Fibroblast of villous mesenchyme (primary cell): Measurements from ENCODE around the gene ZNF512. TPM values are rescaled to one million over a fixed set of nuclear protein-coding genes. Genes with fewer than 3 reads are reported as not detected.

Experiments used
- DNase-seq: peaks from one replicate; pipeline ENCODE4 v3.0.0-alpha.2; 2010; ENCODE audit warnings: low read depth
- H3K4me3 ChIP-seq: 2 replicates; pipeline ENCODE4 v1.5.1; 2011; ENCODE audit warnings: low read depth, mild to moderate bottlenecking, low read length
- CTCF ChIP-seq: IDR thresholded peaks from 2 replicates; pipeline ENCODE4 v1.5.1; 2012; ENCODE audit warnings: low read depth, mild to moderate bottlenecking, low read length; ENCODE audit not compliant: insufficient read depth
- total RNA-seq: library from RNA; depleted of rRNA; stranded (reverse); fragments of >200 nt; gene quantifications from 2 replicates; pipeline ENCODE4 v1.2.3, GENCODE V29; 2012

Gene ZNF512
- total RNA-seq, 1 donor = 33.2 TPM

GRCh38 chr2:27638709-27639108, 55.9 kb downstream of the ZNF512 start:
- H3K4me3 ChIP-seq = no peak overlapping the region
- DNase-seq = no peak
- TF ChIP-seq CTCF = no peak

GRCh38 chr2:27640722-27641245, 57.9 kb downstream of the ZNF512 start:
- no peak overlapping the region for H3K4me3 ChIP-seq
- no peak for DNase-seq
- no peak for TF ChIP-seq CTCF

GRCh38 chr2:27645197-27645596, 62.4 kb downstream of the ZNF512 start:
- H3K4me3 ChIP-seq = no peak overlapping the region
- TF ChIP-seq CTCF = no peak
- DNase-seq = no peak

GRCh38 chr2:27647289-27647688, 64.4 kb downstream of the ZNF512 start:
- H3K4me3 ChIP-seq = no peak overlapping the region
- no peak for TF ChIP-seq CTCF
- DNase-seq = no peak

- no peak for TF ChIP-seq CTCF
- DNase-seq = no peak
- no peak overlapping the region for H3K4me3 ChIP-seq
These were observed 64.9 kb downstream of the ZNF512 start for GRCh38 chr2:27647737-27648136.

- DNase-seq = no peak
- no peak overlapping the region for H3K4me3 ChIP-seq
- no peak for TF ChIP-seq CTCF
These were observed 68.2 kb downstream of the ZNF512 start for GRCh38 chr2:27651056-27651455.

- no peak for DNase-seq
- no peak for TF ChIP-seq CTCF
- H3K4me3 ChIP-seq = no peak overlapping the region
These were observed 69.5 kb downstream of the ZNF512 start for GRCh38 chr2:27652341-27652740.
